Esophagus (tissue), 2 donors: ENCODE data around the gene CHRNA10. TPM values are rescaled to one million over a fixed set of nuclear protein-coding genes. Genes with fewer than 3 reads are reported as not detected.
"Not testable (repeated sequence)": the region's sequence is repeated elsewhere in the genome, so short reads cannot be mapped to it uniquely, and the experiment has no call there.

ENCODE experiments used
- H3K27ac ChIP-seq, 2 donors: one replicate each; pipeline ENCODE4 v1.5.1; 2013; ENCODE audit warnings: low read depth in 2 of 2, mild to moderate bottlenecking in 2 of 2, inconsistent platforms in 1 of 2, low read length in 1 of 2, moderate library complexity in 1 of 2
- H3K27me3 ChIP-seq, 2 donors: one replicate each; pipeline ENCODE4 v1.6.1; 2013; ENCODE audit warnings: low read length in 2 of 2, control low read depth in 1 of 2, mild to moderate bottlenecking in 1 of 2; ENCODE audit not compliant: insufficient read depth in 2 of 2, control insufficient read depth in 1 of 2
- H3K36me3 ChIP-seq, 2 donors: one replicate each; pipeline ENCODE4 v1.6.1; 2013; ENCODE audit warnings: low read length in 1 of 2; ENCODE audit not compliant: control insufficient read depth in 2 of 2, insufficient read depth in 2 of 2
- H3K4me1 ChIP-seq, 2 donors: one replicate each; pipeline ENCODE4 v1.6.1; 2013; ENCODE audit warnings: low read length in 1 of 2; ENCODE audit not compliant: control insufficient read depth in 2 of 2, insufficient read depth in 2 of 2
- H3K4me3 ChIP-seq, 2 donors: one replicate each; pipeline ENCODE4 v1.5.1; 2013; ENCODE audit warnings: low read length in 2 of 2, mild to moderate bottlenecking in 2 of 2, low read depth in 1 of 2, moderate library complexity in 1 of 2
- H3K9me3 ChIP-seq, 2 donors: one replicate each; pipeline ENCODE4 v1.6.1; 2013; ENCODE audit warnings: mild to moderate bottlenecking in 2 of 2, low read depth in 1 of 2, low read length in 1 of 2, moderate library complexity in 1 of 2; ENCODE audit not compliant: control insufficient read depth in 2 of 2, insufficient read depth in 1 of 2
- WGBS, 2 donors: extraction: QIAGEN DNeasy Blood & Tissue Kit; methylation state at CpG; one replicate each; pipeline ENCODE4 v1.1.7; 2013; 5-methylcytosine and 5-hydroxymethylcytosine counted together
- polyA plus RNA-seq, 2 donors: library from polyadenylated mRNA; stranded (reverse); fragments of 200-250 nt; gene quantifications; one replicate each; pipeline ENCODE4 v1.2.3, GENCODE V29; 2013
- donor health status: healthy with polysubstance abuse.
- donor health status: Bipolar disorder and iron deficiency.

The CHRNA10 gene
- polyA plus RNA-seq, 2 donors = 0.66 to 1.3 TPM

GRCh38 chr11:3667149-3668035, 3.8 kb downstream of the CHRNA10 start:
- Histone ChIP-seq H3K9me3 (peaks cover 0 to 3% of the 10 kb centered on the region in 2 donors), H3K4me3 (no peak overlapping the region), H3K36me3 (peaks cover 18 to 47% of the 10 kb centered on the region in 2 donors), H3K4me1 (no peaks in the 10 kb centered on the region), H3K27me3 (no peaks in the 10 kb centered on the region), H3K27ac (no peak overlapping the region)
- WGBS, 2 donors = 98% methylated on average over 79 to 89 of the region's 89 CpGs

GRCh38 chr11:3666023-3666530, 5.1 kb downstream of the CHRNA10 start:
- no peak overlapping the region for H3K4me3 ChIP-seq
- no peaks in the 10 kb centered on the region for H3K27me3 ChIP-seq
- 96% methylated on average over 17 of the region's 17 CpGs for WGBS, 2 donors
- H3K27ac ChIP-seq = no peak overlapping the region
- H3K4me1 ChIP-seq = no peaks in the 10 kb centered on the region
- H3K36me3 ChIP-seq = peaks cover 18 to 43% of the 10 kb centered on the region in 2 donors
- peaks cover 0 to 3% of the 10 kb centered on the region in 2 donors for H3K9me3 ChIP-seq

GRCh38 chr11:3665336-3666022, 5.7 kb downstream of the CHRNA10 start:
- Histone ChIP-seq H3K27ac (no peak overlapping the region), H3K9me3 (peaks cover 0 to 3% of the 10 kb centered on the region in 2 donors), H3K4me1 (no peaks in the 10 kb centered on the region), H3K27me3 (no peaks in the 10 kb centered on the region), H3K36me3 (peaks cover 18 to 39% of the 10 kb centered on the region in 2 donors), H3K4me3 (no peak overlapping the region)
- WGBS, 2 donors = 77 to 95% methylated on average over 6 of the region's 6 CpGs

GRCh38 chr11:3664032-3664630, 7.1 kb downstream of the CHRNA10 start:
- Histone ChIP-seq H3K4me3 (no peak overlapping the region), H3K27ac (no peak overlapping the region), H3K9me3 (peaks cover 0 to 3% of the 10 kb centered on the region in 2 donors), H3K27me3 (no peaks in the 10 kb centered on the region), H3K36me3 (peaks cover 18 to 31% of the 10 kb centered on the region in 2 donors), H3K4me1 (no peaks in the 10 kb centered on the region)
- 86 to 87% methylated on average over 10 of the region's 10 CpGs for WGBS, 2 donors

- Histone ChIP-seq H3K9me3 (no peaks in the 10 kb centered on the region), H3K4me1 (no peaks in the 10 kb centered on the region), H3K4me3 (no peak overlapping the region), H3K27ac (no peak overlapping the region), H3K27me3 (no peaks in the 10 kb centered on the region), H3K36me3 (peaks cover 18 to 24% of the 10 kb centered on the region in 2 donors)
Observed at GRCh38 chr11:3662856-3663255, 8.3 kb downstream of the CHRNA10 start.

GRCh38 chr11:3660960-3661359, 10.2 kb downstream of the CHRNA10 start:
- Histone ChIP-seq H3K4me1 (no peaks in the 10 kb centered on the region), H3K27me3 (no peaks in the 10 kb centered on the region), H3K9me3 (no peaks in the 10 kb centered on the region), H3K4me3 (no peak overlapping the region), H3K36me3 (peaks cover 9 to 13% of the 10 kb centered on the region in 2 donors), H3K27ac (no peak overlapping the region)
- 72 to 89% methylated on average over 2 of the region's 2 CpGs for WGBS, 2 donors

- Histone ChIP-seq H3K27me3 (no peaks in the 10 kb centered on the region), H3K27ac (no peak overlapping the region), H3K4me1 (no peaks in the 10 kb centered on the region), H3K9me3 (no peaks in the 10 kb centered on the region), H3K36me3 (peaks cover 2 to 6% of the 10 kb centered on the region in 2 donors), H3K4me3 (no peak overlapping the region)
- 84 to 90% methylated on average over 33 of the region's 33 CpGs for WGBS, 2 donors
Observed at GRCh38 chr11:3659595-3660515, 11.3 kb downstream of the CHRNA10 start.

GRCh38 chr11:3658252-3658651, 12.9 kb downstream of the CHRNA10 start:
- Histone ChIP-seq H3K27ac (no peak overlapping the region), H3K4me3 (no peak overlapping the region), H3K27me3 (no peaks in the 10 kb centered on the region), H3K36me3 (no peaks in the 10 kb centered on the region), H3K9me3 (no peaks in the 10 kb centered on the region), H3K4me1 (no peaks in the 10 kb centered on the region)
- 90 to 93% methylated on average over 8 of the region's 8 CpGs for WGBS, 2 donors

GRCh38 chr11:3657331-3657730, 13.9 kb downstream of the CHRNA10 start:
- H3K4me1 ChIP-seq, H3K27ac ChIP-seq, H3K36me3 ChIP-seq, H3K9me3 ChIP-seq, H3K27me3 ChIP-seq, H3K4me3 ChIP-seq: not testable (repeated sequence)
- WGBS, 2 donors = 80% methylated on average over 5 of the region's 5 CpGs
